ENCODE results near the gene CABLES2. TPM values are rescaled to one million over a fixed set of nuclear protein-coding genes. Genes with fewer than 3 reads are reported as not detected.
"Not testable (repeated sequence)": the region's sequence is repeated elsewhere in the genome, so short reads cannot be mapped to it uniquely, and the experiment has no call there.

Gene CABLES2
- total RNA-seq, 2 experiments from 2014 or later = 19.1 to 22.5 TPM

DNA sequence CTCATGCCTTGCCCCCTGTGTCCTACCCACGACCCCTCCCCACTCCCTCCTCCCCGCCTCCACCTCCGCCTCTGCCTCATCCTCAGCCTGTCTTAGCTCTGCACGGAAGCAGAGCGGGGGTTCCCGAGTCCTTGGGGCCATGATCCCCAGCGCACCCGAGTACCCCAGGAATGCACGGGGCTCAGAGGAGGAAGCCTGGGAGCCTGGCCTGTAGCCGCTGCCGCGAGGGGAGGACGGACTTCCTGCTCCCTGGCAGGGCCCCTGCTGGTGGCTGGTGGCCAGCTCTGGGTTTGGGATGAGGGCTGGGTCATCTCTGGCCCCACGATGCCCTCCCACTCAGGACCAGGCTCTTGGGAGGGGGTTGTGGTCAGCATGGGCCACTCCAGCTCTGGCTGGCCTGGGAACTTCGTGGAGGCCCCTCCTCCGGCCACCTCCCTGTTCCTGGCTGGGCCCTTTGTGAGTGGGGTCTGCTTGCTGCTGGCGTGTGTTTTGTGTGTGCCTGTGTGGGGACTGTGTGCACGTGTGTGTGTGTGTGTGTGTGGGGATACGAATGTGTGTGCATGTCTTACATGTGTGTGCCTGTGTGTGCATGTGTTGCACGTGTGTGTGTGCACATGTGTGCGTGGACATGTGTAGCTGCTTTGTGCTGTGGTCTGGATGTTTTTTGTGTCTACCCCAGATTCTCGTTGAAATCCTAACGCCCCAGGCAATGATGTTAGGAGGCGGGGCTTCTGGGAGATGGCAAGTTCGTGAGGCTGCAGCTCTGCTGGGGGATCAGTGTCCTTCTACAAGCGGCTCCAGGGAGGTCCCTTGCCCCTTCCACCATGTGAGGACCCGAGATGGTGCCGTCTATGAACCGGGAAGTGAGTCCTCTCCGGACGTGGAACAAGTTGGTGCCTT, 21.6 kb upstream of the CABLES2 start:
- Mint-ChIP-seq H3K27me3 (peaks cover 3% of the 10 kb centered on the region), H3K4me1 (no peaks in the 10 kb centered on the region), H3K4me3 (no peak overlapping the region), H3K36me3 (ENCODE audit: low read depth) (no peaks in the 10 kb centered on the region), H3K9me3 (no peaks in the 10 kb centered on the region), H3K27ac (no peak overlapping the region)
- ChIA-PET POLR2A (no interaction called here), CTCF (interaction anchor here (0.8 kb wide), 1 partner anchor 10 kb away, joined by 4 read pairs; no protein-coding TSS in a partner anchor)
- no peak for DNase-seq

DNA sequence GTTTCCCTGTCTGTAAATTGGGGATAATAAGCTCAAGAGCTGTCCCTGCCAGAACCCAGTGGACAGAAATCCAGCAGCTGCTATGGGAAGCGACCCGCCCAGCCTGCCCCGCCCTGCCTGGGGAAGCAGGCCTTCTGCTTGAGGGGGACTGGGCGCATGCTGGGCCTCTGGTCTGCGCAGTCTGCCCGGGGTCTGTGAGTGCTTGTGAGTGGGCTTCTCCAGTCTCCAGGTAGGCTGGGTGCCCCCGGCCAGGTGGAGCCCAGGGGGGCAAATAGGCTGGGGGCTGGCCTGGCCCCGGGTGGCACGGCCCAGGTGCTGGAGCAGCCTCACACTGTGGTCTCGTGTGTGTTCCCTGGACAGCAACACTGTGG, 20.9 kb upstream of the CABLES2 start:
- Mint-ChIP-seq H3K27me3 (no peaks in the 10 kb centered on the region), H3K9me3 (no peaks in the 10 kb centered on the region), H3K4me1 (no peaks in the 10 kb centered on the region), H3K4me3 (no peak overlapping the region), H3K27ac (no peak overlapping the region), H3K36me3 (ENCODE audit: low read depth) (no peaks in the 10 kb centered on the region)
- ChIA-PET POLR2A (no interaction called here), CTCF (interaction anchor here (0.8 to 1.3 kb wide), 2 partner anchors 9 kb away, joined by 4 read pairs; no protein-coding TSS in a partner anchor)
- DNase-seq = no peak

DNA sequence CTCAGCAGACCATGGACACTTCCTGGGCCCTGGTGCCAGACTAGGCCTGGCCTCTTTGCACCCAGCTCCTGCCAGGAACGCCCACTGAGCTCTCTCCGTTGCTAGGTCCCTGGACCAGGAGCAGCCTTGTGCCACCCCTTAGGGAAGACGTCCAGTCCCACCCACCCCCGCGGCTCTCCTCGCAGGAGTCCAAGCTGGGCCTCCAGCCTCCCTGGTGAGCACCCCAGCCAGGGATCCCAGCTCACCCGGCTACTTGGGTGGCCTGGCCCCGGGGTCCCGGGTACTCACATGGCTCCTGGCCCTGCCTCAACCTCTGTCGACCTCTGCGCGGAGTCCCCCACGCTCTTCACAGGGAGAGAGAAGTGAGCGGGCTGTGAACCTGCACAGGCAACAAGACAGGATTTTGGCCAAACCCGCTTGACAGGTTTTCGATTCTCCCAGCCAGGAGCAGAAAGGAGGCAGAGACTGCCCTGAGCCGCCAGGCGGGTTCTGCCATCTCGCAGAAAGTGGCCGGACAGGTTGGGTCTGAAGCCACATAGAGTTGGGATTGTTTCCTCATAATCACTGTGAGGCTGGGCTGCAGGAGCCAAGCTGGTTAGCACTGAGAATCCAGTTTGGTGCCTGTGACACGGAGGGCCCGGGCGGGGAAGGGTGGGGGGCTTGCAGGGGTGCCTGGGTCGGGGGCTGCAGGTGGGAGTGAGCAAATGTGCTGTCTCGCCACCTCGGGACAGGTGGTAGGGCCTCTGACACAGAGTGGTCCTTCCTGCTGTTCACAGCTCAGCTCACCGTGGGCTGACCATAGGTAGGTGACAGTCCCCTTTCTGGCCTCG, 20.3 kb upstream of the CABLES2 start, which contains the start of gene RBBP8NL:
Gene RBBP8NL (minus strand): TSS at position 368 of the 830 bp plus-strand sequence. CDS start 7,892 bp downstream, outside the sequence.
- ChIA-PET POLR2A (no interaction called here), CTCF (interaction anchor here (0.8 to 1.3 kb wide), 3 partner anchors 8 to 18 kb away, joined by 4 read pairs; no protein-coding TSS in a partner anchor)
- H3K9me3 Mint-ChIP-seq = no peaks in the 10 kb centered on the region
- H3K4me1 Mint-ChIP-seq = no peaks in the 10 kb centered on the region
- H3K27ac Mint-ChIP-seq = no peak within 1 kb of the TSS
- H3K27me3 Mint-ChIP-seq = no peaks in the 10 kb centered on the region
- H3K36me3 Mint-ChIP-seq (ENCODE audit: low read depth) = no peaks in the 10 kb centered on the region
- no peak within 1 kb of the TSS for H3K4me3 Mint-ChIP-seq
- no peak for DNase-seq

DNA sequence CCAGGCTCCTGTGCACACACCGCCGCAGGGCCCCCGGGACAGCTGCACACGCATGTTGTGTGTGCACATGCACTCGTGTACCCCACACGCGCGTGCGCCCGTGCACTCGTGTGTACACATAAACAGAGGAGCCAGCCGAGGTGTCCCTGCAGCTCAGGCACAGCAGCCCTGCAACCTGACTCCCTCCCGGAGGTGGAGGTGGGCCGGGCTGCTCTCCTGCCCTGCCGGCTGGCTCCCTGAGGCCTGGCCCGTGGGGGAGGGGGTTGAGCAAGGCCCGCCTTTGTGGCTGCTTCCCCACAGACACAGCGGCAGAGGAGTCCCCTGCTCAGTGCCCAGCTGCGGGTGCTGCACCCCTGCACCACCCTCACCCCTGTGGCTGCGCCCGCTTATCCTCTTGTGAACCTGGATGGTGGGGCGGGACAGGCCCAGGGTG, 19.6 kb upstream of the CABLES2 start:
- H3K9me3 Mint-ChIP-seq = no peaks in the 10 kb centered on the region
- DNase-seq = no peak
- ChIA-PET POLR2A (no interaction called here), CTCF (interaction anchor here (0.8 to 1.3 kb wide), 2 partner anchors 11 to 17 kb away, joined by 4 read pairs; no protein-coding TSS in a partner anchor)
- no peak overlapping the region for H3K27ac Mint-ChIP-seq
- H3K36me3 Mint-ChIP-seq (ENCODE audit: low read depth) = no peaks in the 10 kb centered on the region
- H3K27me3 Mint-ChIP-seq = no peaks in the 10 kb centered on the region
- no peaks in the 10 kb centered on the region for H3K4me1 Mint-ChIP-seq
- H3K4me3 Mint-ChIP-seq = no peak overlapping the region

DNA sequence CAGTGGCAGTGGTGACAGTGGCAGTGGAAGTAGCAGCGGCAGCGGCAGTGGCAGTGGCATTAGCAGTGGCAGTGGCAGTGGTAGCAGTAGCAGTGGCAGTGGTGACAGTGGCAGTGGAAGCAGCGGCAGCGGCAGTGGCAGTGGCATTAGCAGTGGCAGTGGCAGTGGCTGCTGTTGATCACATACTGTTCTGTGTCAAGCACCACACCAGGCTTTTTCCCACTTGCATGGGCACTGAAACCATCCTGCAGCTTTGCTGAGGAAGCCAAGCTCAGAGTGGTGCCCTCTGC, 18.9 kb upstream of the CABLES2 start:
- CTCF ChIA-PET; DNase-seq; POLR2A ChIA-PET; H3K9me3 Mint-ChIP-seq; H3K27ac Mint-ChIP-seq; H3K27me3 Mint-ChIP-seq; H3K36me3 Mint-ChIP-seq (ENCODE audit: low read depth); H3K4me1 Mint-ChIP-seq; H3K4me3 Mint-ChIP-seq: not testable (repeated sequence)

DNA sequence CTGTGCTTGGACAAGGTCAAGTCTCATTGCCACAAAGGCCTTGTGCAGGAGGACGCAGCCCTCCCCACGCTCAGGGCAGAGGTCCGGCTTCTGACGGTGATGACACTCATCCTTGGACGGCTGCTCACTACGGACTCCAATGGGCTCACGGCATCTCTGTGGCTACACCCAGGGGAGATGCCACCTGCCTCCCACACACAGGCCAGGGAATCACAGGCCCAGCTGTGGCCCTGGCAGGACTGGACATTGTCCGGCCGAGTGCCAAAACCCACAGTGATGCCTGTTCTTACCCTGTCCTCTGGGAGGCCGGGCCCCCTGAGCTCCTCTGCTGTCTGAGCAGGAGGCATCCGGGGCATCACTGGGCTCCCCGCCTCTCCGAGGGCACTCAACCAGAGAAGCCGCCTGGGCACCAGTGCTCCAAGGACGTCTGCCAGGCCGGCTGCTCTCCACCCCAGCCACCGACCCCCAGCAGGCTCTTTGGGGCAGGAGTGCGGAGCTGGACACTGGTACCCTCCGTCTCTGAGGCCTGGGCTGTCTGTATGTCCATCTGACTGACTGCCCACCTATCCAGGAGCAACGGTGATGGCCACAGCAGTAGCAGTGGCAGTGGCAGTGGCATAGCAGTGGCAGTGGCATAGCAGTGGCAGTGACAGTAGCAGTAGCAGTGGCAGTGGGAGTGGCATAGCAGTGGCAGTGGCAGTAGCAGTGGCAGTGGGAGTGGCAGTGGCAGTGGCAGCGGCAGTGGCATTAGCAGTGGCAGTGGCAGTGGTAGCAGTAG, 18.4 kb upstream of the CABLES2 start:
- no peak overlapping the region for H3K4me3 Mint-ChIP-seq
- H3K9me3 Mint-ChIP-seq = peaks cover 6% of the 10 kb centered on the region
- H3K36me3 Mint-ChIP-seq (ENCODE audit: low read depth) = no peaks in the 10 kb centered on the region
- CTCF ChIA-PET = no interaction called here
- H3K27me3 Mint-ChIP-seq = no peaks in the 10 kb centered on the region
- POLR2A ChIA-PET = no interaction called here
- H3K4me1 Mint-ChIP-seq = no peaks in the 10 kb centered on the region
- no peak for DNase-seq
- H3K27ac Mint-ChIP-seq = no peak overlapping the region

DNA sequence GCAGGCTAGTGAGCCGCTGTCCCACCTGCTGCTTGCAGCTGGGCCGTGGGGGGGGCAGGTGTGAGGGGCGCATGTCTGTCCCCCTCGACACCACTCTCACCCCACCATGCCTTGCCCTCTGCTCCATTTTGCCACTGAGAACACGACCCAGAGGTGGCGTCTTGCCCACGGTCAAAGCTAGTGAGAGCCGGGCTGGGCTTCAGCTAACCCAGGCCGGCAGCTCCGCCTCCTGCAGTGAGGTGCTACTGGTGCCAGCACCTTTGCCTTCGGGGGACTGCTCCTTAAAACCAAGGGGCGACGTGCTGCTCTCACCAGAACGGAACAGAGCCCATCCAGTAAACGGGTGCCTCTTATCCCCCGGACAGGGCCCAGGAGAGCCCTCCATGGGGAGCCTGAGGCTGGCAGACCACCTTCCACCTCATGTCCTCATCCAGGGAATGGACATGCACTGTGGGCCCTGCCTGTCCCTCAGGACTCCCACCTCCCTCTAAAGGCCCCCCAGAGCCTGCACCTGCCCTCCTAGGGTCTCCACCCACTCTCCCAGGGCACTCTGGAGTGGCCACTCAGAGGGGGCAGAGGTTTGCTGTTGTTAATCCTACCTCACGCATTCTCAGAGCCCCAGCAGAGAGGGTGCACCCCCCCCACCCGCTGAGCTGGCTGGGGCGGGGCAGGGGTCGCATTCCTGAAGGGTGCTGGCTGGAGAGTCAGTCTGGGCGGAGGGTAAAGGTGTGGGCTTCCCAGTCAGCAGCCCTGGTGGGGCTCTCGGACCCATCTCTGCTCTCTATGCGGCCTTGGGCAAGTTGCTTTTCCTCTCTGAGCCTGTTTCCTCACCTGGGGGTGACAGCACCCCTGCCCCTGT, 17.4 kb upstream of the CABLES2 start:
- H3K36me3 Mint-ChIP-seq (ENCODE audit: low read depth) = no peaks in the 10 kb centered on the region
- no peak overlapping the region for H3K4me3 Mint-ChIP-seq
- no peaks in the 10 kb centered on the region for H3K4me1 Mint-ChIP-seq
- H3K27me3 Mint-ChIP-seq = no peaks in the 10 kb centered on the region
- CTCF ChIA-PET = interaction anchor here (0.8 kb wide), 1 partner anchor 305 kb away, joined by 3 read pairs; no protein-coding TSS in a partner anchor
- no peak for DNase-seq
- H3K27ac Mint-ChIP-seq = no peak overlapping the region
- peaks cover 6% of the 10 kb centered on the region for H3K9me3 Mint-ChIP-seq
- POLR2A ChIA-PET = no interaction called here

DNA sequence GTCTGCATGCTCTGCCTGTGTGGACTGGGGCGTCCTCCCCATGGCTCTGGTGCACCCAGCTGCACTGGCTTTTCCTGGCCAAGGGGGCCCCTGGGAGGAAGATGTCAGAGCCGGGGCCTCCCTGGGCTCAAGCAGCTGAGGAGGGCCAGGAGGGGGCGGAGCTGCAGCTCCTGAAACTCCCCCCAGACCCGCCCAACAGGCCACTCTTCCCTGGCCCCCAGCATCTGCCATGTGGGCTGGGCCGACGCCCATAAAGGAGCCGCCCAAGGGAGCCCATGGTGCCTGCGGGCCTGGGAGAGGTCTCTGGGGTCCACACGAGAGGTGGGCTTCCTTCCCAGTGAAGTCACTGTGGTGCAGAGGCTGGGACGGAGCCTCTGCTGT, 16.2 kb upstream of the CABLES2 start:
- POLR2A ChIA-PET = no interaction called here
- no peaks in the 10 kb centered on the region for H3K27me3 Mint-ChIP-seq
- no peak overlapping the region for H3K4me3 Mint-ChIP-seq
- CTCF ChIA-PET = no interaction called here
- no peaks in the 10 kb centered on the region for H3K36me3 Mint-ChIP-seq (ENCODE audit: low read depth)
- no peaks in the 10 kb centered on the region for H3K4me1 Mint-ChIP-seq
- no peak overlapping the region for H3K27ac Mint-ChIP-seq
- H3K9me3 Mint-ChIP-seq = peaks cover 6% of the 10 kb centered on the region
- DNase-seq = no peak

DNA sequence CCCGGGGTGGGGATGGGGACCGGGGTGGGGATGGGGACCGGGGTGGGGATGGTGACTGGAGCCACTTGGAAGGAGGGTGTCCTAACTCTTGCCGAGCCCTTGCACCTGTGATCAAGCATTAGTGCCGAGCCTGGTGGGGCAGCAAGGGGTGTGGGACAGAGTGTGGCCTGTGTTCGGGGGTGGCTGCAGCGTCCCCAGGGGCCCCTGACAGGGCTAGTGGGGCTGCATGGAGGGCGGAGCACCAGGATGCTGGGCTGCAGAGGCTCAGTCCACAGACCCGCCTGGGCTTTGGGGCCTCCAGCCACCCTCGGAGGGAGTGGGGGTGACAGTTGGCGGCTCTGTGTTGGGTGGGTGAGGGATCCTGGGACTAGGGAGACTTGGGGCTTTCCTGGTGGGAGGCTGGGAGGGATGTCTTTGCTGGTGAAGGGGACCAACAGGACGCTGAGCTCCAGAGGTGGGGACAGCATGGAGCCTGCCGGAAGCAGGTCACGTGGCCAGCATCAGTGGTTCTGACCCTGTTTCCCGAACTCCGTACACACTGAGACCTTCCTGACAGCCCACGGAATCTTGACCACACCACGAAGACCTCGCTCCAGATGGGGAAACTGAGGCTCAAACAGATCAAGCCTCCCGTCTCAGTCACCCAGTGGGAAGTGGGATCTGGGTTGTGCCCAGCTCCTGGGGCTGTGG, 15.7 kb upstream of the CABLES2 start:
- Mint-ChIP-seq H3K4me1 (no peaks in the 10 kb centered on the region), H3K4me3 (no peak overlapping the region), H3K9me3 (peaks cover 6% of the 10 kb centered on the region), H3K27ac (no peak overlapping the region), H3K27me3 (no peaks in the 10 kb centered on the region), H3K36me3 (ENCODE audit: low read depth) (no peaks in the 10 kb centered on the region)
- DNase-seq = no peak
- ChIA-PET POLR2A (no interaction called here), CTCF (no interaction called here)

DNA sequence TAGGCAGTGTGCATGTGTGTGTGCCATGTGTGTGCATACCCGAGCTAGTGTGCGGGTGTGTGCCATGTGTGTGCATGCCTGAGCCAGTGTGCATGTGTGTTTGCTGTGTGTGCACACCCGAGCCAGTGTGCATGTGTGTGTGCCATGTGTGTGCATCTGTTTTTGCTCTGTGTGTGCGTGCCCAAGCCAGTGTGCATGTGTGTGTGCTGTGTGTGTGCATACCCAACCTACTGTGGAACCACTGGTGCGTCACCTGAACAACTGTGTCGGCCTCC, 14.6 kb upstream of the CABLES2 start:
- DNase-seq = no peak
- Mint-ChIP-seq H3K4me1 (no peaks in the 10 kb centered on the region), H3K36me3 (ENCODE audit: low read depth) (no peaks in the 10 kb centered on the region), H3K27me3 (no peaks in the 10 kb centered on the region), H3K4me3 (no peak overlapping the region), H3K27ac (no peak overlapping the region), H3K9me3 (peaks cover 6% of the 10 kb centered on the region)
- ChIA-PET POLR2A (no interaction called here), CTCF (no interaction called here)

DNA sequence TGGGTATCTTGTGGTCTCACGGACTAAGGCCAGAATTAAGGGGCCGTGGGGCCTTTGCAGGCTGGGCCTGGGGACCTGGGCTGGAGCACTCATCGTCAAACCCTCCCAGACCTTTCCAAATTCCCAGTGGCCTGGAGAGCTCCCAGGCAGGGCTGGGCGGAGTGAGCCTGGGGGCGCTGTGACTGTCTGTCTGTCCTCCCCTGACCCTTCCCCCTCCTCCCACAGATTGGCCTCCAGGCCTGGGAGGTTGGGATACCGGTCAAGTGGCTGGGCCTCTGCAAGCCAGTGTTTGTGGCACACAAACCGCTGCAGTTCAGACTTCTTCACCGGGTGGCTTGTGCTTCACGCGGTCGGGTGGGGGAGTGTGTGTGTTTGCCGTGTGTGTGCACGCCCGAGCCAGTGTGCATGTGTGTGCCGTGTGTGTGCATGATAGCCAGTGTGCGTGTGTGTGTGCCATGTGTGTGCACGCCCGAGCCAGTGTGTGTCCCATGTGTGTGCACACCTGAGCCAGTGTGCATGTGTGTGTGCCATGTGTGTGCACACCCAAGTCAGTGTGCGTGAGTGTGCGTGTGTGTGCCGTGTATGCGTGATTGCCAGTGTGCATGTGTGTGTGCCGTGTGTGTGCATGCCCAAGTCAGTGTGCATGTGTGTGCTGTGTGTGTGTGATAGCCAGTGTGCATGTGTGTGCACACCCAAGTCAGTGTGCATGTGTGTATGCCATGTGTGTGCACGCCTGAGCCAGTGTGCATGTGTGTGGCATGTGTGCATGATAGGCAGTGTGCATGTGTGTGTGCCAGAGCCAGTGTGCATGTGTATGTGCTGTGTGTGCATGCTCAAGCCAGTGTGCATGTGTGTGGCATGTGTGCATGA, 14.0 kb upstream of the CABLES2 start:
- ChIA-PET POLR2A (no interaction called here), CTCF (no interaction called here)
- Mint-ChIP-seq H3K4me1 (no peaks in the 10 kb centered on the region), H3K4me3 (no peak overlapping the region), H3K36me3 (ENCODE audit: low read depth) (no peaks in the 10 kb centered on the region), H3K9me3 (peaks cover 6% of the 10 kb centered on the region), H3K27me3 (no peaks in the 10 kb centered on the region), H3K27ac (no peak overlapping the region)
- no peak for DNase-seq

Data from activated CD4-positive, alpha-beta T cell treated with anti-CD3 and anti-CD28 coated beads, Interleukin-2, amount 10 ng/mL, durations not matched to agents 7 days and 5 days (primary cell).